SU-DHL-6 (cell line): ENCODE measurements around the gene TGFA.

Experiments used
- EZH2phosphoT487 ChIP-seq: fragments of 200-600 bp; sonication (generic), shearing (Covaris generic); conservative IDR thresholded peaks from 2 replicates; pipeline ENCODE4 v1.6.1; 2018; ENCODE audit warnings: mild to moderate bottlenecking, antibody characterized with exemption, low read length, moderate library complexity, mixed read lengths
- TF ChIP-seq, protein P1 (sequence below): fragments of 200-600 bp; sonication (generic); IDR thresholded peaks from one replicate; pipeline ENCODE4 v1.5.1; 2017; ENCODE audit warnings: antibody characterized with exemption, mild to moderate bottlenecking, low read length, moderate library complexity; ENCODE audit not compliant: insufficient read depth, poor library complexity, severe bottlenecking

DNA sequence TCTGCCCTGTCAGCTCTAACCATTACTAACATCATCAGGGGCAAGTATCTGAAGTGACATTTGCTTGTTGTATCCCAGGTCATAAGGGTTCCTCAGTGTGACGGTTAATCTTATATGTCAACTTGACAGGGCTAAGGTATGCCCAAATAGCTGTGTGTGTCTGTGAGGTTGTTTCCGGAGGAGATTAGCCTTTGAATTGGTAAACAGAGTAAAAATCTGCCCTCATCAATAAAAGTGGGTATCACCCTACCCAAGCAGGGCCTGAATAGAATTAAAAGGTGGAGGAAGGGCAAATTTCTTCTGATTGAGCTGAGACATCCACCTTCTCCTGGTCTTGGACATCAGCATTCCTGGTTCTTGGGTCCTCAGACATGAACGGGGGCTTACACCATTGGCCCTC, 12.8 kb upstream of the TGFA start:
- TF ChIP-seq, protein P1, sequence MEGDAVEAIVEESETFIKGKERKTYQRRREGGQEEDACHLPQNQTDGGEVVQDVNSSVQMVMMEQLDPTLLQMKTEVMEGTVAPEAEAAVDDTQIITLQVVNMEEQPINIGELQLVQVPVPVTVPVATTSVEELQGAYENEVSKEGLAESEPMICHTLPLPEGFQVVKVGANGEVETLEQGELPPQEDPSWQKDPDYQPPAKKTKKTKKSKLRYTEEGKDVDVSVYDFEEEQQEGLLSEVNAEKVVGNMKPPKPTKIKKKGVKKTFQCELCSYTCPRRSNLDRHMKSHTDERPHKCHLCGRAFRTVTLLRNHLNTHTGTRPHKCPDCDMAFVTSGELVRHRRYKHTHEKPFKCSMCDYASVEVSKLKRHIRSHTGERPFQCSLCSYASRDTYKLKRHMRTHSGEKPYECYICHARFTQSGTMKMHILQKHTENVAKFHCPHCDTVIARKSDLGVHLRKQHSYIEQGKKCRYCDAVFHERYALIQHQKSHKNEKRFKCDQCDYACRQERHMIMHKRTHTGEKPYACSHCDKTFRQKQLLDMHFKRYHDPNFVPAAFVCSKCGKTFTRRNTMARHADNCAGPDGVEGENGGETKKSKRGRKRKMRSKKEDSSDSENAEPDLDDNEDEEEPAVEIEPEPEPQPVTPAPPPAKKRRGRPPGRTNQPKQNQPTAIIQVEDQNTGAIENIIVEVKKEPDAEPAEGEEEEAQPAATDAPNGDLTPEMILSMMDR = no peak
- no peak for TF ChIP-seq EZH2phosphoT487
